HG02840 (cell line): Measurements from ENCODE around the gene KRTAP4-8.
"Not testable (repeated sequence)": the region's sequence is repeated elsewhere in the genome, so short reads cannot be mapped to it uniquely, and the experiment has no call there.

ENCODE experiments used
- ATAC-seq: cut with Tn5 transposase; IDR thresholded peaks from one replicate; pipeline ENCODE4 v1.9.1; 2021; ENCODE audit warnings: mild to moderate bottlenecking, moderate library complexity, moderate number of reproducible peaks; ENCODE audit not compliant: unreplicated experiment, low FRiP score

Gene KRTAP4-8

GRCh38 chr17:41067281-41067680 is 30.7 kb downstream of the KRTAP4-8 start:
- no peak for ATAC-seq

DNA sequence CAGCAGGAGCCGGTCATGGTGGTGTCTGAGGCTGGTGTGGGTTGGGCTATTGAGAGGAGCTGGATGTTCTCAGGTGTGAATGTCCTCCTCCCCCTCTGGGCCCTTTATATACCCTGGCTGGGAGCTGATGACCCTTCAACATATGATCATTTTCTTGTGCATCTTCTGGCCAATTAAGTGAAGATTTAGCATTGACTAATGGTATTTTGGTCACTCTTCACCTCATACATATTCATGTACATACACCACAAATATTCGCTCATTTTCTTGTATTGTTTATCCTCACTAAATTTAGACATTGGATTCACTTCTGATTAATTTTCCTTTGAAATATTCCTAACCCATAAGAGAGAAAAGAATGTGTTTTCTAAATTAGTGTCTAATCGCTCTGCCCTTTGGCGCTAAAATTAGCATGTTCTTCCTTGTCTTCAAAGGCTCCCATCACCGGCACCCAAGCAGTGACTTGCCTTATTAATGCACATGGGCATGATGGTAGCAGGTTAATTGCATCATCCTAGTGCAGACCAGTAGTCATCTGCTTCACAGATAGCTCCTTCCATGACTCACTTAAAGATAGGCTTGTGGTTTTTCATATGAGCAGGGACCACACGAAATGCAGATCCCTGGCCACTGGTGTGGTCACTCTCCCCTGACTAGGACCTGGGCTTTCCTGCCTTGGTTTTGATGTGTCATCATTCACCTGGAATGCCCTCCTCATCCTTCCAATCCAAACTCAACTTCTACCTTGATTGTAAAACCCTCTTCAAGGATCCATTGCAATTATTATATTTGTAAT is 31.9 kb downstream of the KRTAP4-8 start, which contains the start of gene KRTAP2-4:
KRTAP2-4 (minus strand) TSS at position 51 of the 796 bp plus-strand sequence; CDS start at position 17, 34 bp downstream.
- ATAC-seq, result no peak

DNA sequence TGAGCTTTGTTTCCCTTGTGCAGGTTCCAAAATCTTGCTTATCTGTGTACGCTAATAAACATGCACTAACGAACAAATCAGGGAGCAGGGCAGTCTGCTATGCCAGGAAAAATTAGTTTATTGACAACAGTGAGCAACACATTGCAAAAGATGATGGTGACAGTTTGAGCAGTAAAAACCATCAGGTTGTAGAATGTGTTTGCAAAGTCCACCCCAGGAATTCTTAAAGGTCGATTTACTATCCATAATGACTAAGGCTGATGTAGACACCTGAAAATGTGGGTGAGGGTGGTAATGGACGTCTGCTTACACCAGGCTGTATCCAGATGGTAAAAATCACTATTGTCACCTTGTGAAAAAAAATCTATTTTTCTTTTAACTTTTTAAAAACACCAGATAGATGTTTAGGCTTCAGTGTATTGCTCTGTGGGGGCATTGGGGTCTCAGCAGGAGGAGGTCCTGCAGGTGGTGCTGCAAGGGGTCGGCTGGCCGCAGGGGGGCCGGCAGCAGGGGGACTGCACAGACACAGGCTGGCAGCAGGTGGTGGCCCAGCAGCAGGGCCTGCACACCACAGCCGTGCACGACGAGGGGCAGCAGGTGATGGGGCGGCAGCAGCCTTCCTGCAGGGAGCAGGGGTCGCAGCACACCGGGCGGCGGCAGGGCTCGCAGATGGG is 32.8 kb downstream of the KRTAP4-8 start:
- ATAC-seq, result not testable (repeated sequence)

GRCh38 chr17:41064301-41064700 is 33.6 kb downstream of the KRTAP4-8 start:
- ATAC-seq, result no peak

DNA sequence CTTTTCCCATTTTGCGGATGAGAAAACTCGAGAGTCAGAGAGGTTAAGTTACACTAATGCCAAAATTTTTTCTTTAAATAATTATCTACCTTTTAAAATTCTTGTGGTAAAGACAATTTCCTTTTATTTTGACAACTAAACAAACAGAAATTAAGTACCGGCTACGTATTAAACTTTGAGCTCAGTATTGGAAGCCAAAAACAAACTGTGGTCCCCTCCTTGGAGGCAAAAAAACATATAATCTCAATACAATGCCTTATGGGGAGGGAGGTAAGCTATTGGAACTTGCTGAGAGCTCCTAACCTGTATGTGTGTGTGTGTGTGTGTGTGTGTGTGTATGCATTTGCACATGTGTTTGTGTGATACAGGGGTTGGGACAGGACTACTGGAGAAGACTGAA is 34.5 kb downstream of the KRTAP4-8 start:
- no peak for ATAC-seq

GRCh38 chr17:41061964-41062363 is 36.0 kb downstream of the KRTAP4-8 start:
- ATAC-seq, result no peak

DNA sequence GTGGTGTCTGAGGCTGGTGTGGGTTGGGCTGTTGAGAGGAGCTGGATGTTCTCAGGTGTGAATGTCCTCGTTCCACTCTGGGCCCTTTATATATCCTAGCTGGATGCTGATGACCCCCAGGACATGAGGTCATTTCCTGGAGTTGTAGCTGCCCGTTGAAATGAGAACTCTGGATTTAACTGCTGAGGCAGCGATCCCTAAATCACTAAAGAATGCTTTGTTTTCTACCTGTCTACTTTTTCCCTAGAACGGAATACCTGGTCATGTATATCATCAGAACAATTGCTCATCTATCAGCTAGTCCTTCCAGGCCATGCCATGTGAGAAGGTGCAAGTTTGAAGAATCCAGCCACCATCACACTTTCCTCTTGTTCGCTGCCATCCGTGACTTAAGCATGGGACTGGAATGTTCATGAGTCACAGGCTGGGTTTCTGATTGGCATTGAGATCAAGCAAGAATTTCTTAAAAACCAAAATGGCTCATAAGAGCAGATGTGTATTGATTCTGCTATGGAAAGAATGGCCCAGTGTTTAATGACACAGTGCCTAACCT is 37.8 kb downstream of the KRTAP4-8 start, which contains the start of gene KRTAP2-3:
KRTAP2-3 (minus strand) TSS at position 63 of the 553 bp plus-strand sequence. CDS start 64 bp downstream, outside the sequence.
- ATAC-seq, result no peak

DNA sequence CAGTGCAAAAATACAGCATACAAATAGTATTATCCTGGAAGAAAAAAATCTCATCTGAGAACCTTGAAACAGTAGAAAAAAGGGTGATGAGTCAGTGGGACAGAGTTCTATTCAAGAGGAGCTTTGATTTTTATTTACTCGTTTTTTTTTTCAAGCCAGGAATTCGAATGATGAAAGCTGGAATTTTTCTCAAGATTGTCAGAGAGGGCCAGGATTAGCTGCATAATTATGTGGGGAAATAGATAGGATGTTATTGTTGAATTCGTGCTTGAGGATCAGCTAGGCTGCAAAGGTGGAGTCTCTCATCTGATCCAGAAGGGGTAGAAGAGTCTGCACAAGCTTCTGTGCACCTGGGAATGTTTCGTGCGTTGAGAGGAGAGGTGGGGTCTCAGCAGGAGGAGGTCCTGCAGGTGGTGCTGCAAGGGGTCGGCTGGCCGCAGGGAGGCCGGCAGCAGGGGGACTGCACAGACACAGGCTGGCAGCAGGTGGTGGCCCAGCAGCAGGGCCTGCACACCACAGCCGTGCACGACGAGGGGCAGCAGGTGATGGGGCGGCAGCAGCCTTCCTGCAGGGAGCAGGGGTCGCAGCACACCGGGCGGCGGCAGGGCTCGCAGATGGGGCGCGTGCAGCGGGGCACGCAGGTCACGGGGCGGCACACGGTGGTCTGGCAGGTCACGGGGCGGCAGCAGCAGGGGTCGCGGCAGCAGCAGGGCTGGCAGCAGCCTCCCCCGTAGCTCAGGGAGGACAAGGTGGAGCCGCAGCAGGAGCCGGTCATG is 38.5 kb downstream of the KRTAP4-8 start:
- ATAC-seq, result not testable (repeated sequence)

- ATAC-seq, result no peak
These were observed 39.2 kb downstream of the KRTAP4-8 start for GRCh38 chr17:41058741-41059140.

DNA sequence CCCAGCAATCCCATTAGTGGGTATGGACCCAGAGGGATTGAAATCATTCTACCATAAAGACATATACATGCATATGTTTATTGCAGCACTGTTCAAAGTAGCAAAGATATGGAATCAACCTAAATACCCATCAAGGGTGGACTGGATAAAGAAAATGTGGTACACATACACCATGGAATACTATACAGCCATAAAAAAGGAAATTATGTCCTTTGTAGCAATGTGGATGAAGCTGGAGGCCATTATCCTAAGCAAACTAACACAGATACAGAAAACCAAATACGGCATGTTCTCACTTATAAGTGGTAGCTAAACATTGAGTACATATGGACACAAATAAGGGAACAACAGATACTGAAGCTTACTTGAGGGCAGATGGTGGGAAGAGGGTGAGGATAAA is 40.4 kb downstream of the KRTAP4-8 start:
- ATAC-seq, result no peak

GRCh38 chr17:41055130-41055529 is 42.8 kb downstream of the KRTAP4-8 start, which contains the start of gene KRTAP2-2:
KRTAP2-2 (minus strand) TSS chr17:41055230; CDS start chr17:41055211, 19 bp downstream.
- not testable (repeated sequence) for ATAC-seq

GRCh38 chr17:41054556-41054955 is 43.4 kb downstream of the KRTAP4-8 start:
- ATAC-seq, result not testable (repeated sequence)

GRCh38 chr17:41054025-41054424 is 43.9 kb downstream of the KRTAP4-8 start:
- ATAC-seq, result no peak

GRCh38 chr17:41052566-41052965 is 45.4 kb downstream of the KRTAP4-8 start:
- ATAC-seq, result no peak

- no peak for ATAC-seq
These were observed 48.8 kb downstream of the KRTAP4-8 start for GRCh38 chr17:41049110-41049509.

DNA sequence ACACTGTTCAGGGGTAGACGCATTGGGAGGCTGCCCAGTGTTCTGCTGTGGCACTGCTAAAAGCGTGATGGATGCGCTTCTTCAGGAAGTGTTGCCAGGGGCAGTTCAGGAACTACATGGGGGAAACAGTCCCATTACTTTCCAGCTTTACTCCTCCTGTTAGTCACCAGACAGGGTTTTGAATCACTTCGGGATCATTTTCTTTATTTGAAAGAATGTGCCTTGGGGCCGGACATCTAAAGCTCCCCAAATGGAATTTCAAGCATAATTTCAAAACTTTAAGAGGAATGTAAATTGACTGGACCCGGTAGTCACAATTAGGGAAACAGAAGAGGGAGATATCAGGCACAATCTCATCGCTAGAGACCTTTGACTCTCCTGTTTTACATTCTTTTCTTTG is 49.5 kb downstream of the KRTAP4-8 start:
- no peak for ATAC-seq
